ENCODE results near the gene SCN4B.

Gene SCN4B

GRCh38 chr11:118156531-118157185 lies 4.0 kb upstream of the SCN4B start:
- Histone ChIP-seq H3K36me3 (ENCODE audit: control insufficient read depth, insufficient read depth, low read length) (no peaks in the 10 kb centered on the region), H3K27me3 (ENCODE audit: control insufficient read depth, insufficient read depth, low read length) (peaks cover 46% of the 10 kb centered on the region), H3K27ac (ENCODE audit: low read depth, low read length) (no peak overlapping the region), H3K4me3 (ENCODE audit: low read length) (no peak overlapping the region), H3K4me1 (ENCODE audit: control insufficient read depth, insufficient read depth, low read length) (no peaks in the 10 kb centered on the region), H3K9ac (ENCODE audit: low read length) (no peak overlapping the region)

GRCh38 chr11:118155776-118156530 lies 3.3 kb upstream of the SCN4B start:
- Histone ChIP-seq H3K9ac (ENCODE audit: low read length) (no peak overlapping the region), H3K4me3 (ENCODE audit: low read length) (no peak overlapping the region), H3K36me3 (ENCODE audit: control insufficient read depth, insufficient read depth, low read length) (no peaks in the 10 kb centered on the region), H3K4me1 (ENCODE audit: control insufficient read depth, insufficient read depth, low read length) (no peaks in the 10 kb centered on the region), H3K27ac (ENCODE audit: low read depth, low read length) (no peak overlapping the region), H3K27me3 (ENCODE audit: control insufficient read depth, insufficient read depth, low read length) (peaks cover 49% of the 10 kb centered on the region)

- no peaks in the 10 kb centered on the region for H3K36me3 ChIP-seq (ENCODE audit: control insufficient read depth, insufficient read depth, low read length)
- H3K4me1 ChIP-seq (ENCODE audit: control insufficient read depth, insufficient read depth, low read length): no peaks in the 10 kb centered on the region
- no peak overlapping the region for H3K4me3 ChIP-seq (ENCODE audit: low read length)
- H3K27ac ChIP-seq (ENCODE audit: low read depth, low read length): no peak overlapping the region
- H3K27me3 ChIP-seq (ENCODE audit: control insufficient read depth, insufficient read depth, low read length): peaks cover 48% of the 10 kb centered on the region
- H3K9ac ChIP-seq (ENCODE audit: low read length): no peak overlapping the region
Observed at GRCh38 chr11:118154641-118155040, 2.0 kb upstream of the SCN4B start.

GRCh38 chr11:118153976-118154375 lies 1.4 kb upstream of the SCN4B start:
- no peak overlapping the region for H3K9ac ChIP-seq (ENCODE audit: low read length)
- H3K4me3 ChIP-seq (ENCODE audit: low read length): no peak overlapping the region
- no peak overlapping the region for H3K27ac ChIP-seq (ENCODE audit: low read depth, low read length)
- H3K36me3 ChIP-seq (ENCODE audit: control insufficient read depth, insufficient read depth, low read length): no peaks in the 10 kb centered on the region
- H3K4me1 ChIP-seq (ENCODE audit: control insufficient read depth, insufficient read depth, low read length): no peaks in the 10 kb centered on the region
- H3K27me3 ChIP-seq (ENCODE audit: control insufficient read depth, insufficient read depth, low read length): peaks cover 48% of the 10 kb centered on the region

GRCh38 chr11:118153516-118153915 lies 893 bp upstream of the SCN4B start:
- no peaks in the 10 kb centered on the region for H3K4me1 ChIP-seq (ENCODE audit: control insufficient read depth, insufficient read depth, low read length)
- no peaks in the 10 kb centered on the region for H3K36me3 ChIP-seq (ENCODE audit: control insufficient read depth, insufficient read depth, low read length)
- H3K27me3 ChIP-seq (ENCODE audit: control insufficient read depth, insufficient read depth, low read length): peaks cover 44% of the 10 kb centered on the region
- H3K4me3 ChIP-seq (ENCODE audit: low read length): no peak overlapping the region
- H3K27ac ChIP-seq (ENCODE audit: low read depth, low read length): no peak overlapping the region
- no peak overlapping the region for H3K9ac ChIP-seq (ENCODE audit: low read length)

GRCh38 chr11:118152020-118152551 lies 537 bp downstream of the SCN4B start:
- H3K4me3 ChIP-seq (ENCODE audit: low read length): peak overlapping the region; percentile 56
- H3K9ac ChIP-seq (ENCODE audit: low read length): no peak overlapping the region
- peaks cover 40% of the 10 kb centered on the region for H3K27me3 ChIP-seq (ENCODE audit: control insufficient read depth, insufficient read depth, low read length)
- no peaks in the 10 kb centered on the region for H3K36me3 ChIP-seq (ENCODE audit: control insufficient read depth, insufficient read depth, low read length)
- no peaks in the 10 kb centered on the region for H3K4me1 ChIP-seq (ENCODE audit: control insufficient read depth, insufficient read depth, low read length)
- H3K27ac ChIP-seq (ENCODE audit: low read depth, low read length): no peak overlapping the region

- Histone ChIP-seq H3K27ac (ENCODE audit: low read depth, low read length) (no peak overlapping the region), H3K36me3 (ENCODE audit: control insufficient read depth, insufficient read depth, low read length) (no peaks in the 10 kb centered on the region), H3K9ac (ENCODE audit: low read length) (no peak overlapping the region), H3K4me1 (ENCODE audit: control insufficient read depth, insufficient read depth, low read length) (no peaks in the 10 kb centered on the region), H3K4me3 (ENCODE audit: low read length) (no peak overlapping the region), H3K27me3 (ENCODE audit: control insufficient read depth, insufficient read depth, low read length) (peaks cover 41% of the 10 kb centered on the region)
Observed at GRCh38 chr11:118151431-118151830, 1.2 kb downstream of the SCN4B start.

- H3K27me3 ChIP-seq (ENCODE audit: control insufficient read depth, insufficient read depth, low read length): peaks cover 30% of the 10 kb centered on the region
- no peak overlapping the region for H3K27ac ChIP-seq (ENCODE audit: low read depth, low read length)
- no peak overlapping the region for H3K9ac ChIP-seq (ENCODE audit: low read length)
- no peak overlapping the region for H3K4me3 ChIP-seq (ENCODE audit: low read length)
- no peaks in the 10 kb centered on the region for H3K36me3 ChIP-seq (ENCODE audit: control insufficient read depth, insufficient read depth, low read length)
- H3K4me1 ChIP-seq (ENCODE audit: control insufficient read depth, insufficient read depth, low read length): no peaks in the 10 kb centered on the region
Observed at GRCh38 chr11:118149493-118149892, 3.1 kb downstream of the SCN4B start.

- Histone ChIP-seq H3K4me1 (ENCODE audit: control insufficient read depth, insufficient read depth, low read length) (no peaks in the 10 kb centered on the region), H3K27ac (ENCODE audit: low read depth, low read length) (no peak overlapping the region), H3K36me3 (ENCODE audit: control insufficient read depth, insufficient read depth, low read length) (no peaks in the 10 kb centered on the region), H3K4me3 (ENCODE audit: low read length) (no peak overlapping the region), H3K9ac (ENCODE audit: low read length) (no peak overlapping the region), H3K27me3 (ENCODE audit: control insufficient read depth, insufficient read depth, low read length) (peaks cover 25% of the 10 kb centered on the region)
Observed at GRCh38 chr11:118148856-118149255, 3.8 kb downstream of the SCN4B start.

- peaks cover 20% of the 10 kb centered on the region for H3K27me3 ChIP-seq (ENCODE audit: control insufficient read depth, insufficient read depth, low read length)
- no peaks in the 10 kb centered on the region for H3K36me3 ChIP-seq (ENCODE audit: control insufficient read depth, insufficient read depth, low read length)
- H3K27ac ChIP-seq (ENCODE audit: low read depth, low read length): no peak overlapping the region
- H3K9ac ChIP-seq (ENCODE audit: low read length): no peak overlapping the region
- no peak overlapping the region for H3K4me3 ChIP-seq (ENCODE audit: low read length)
- H3K4me1 ChIP-seq (ENCODE audit: control insufficient read depth, insufficient read depth, low read length): no peaks in the 10 kb centered on the region
Observed at GRCh38 chr11:118148240-118148639, 4.4 kb downstream of the SCN4B start.

GRCh38 chr11:118147502-118147901 lies 5.1 kb downstream of the SCN4B start:
- H3K4me3 ChIP-seq (ENCODE audit: low read length): no peak overlapping the region
- H3K27me3 ChIP-seq (ENCODE audit: control insufficient read depth, insufficient read depth, low read length): peaks cover 14% of the 10 kb centered on the region

GRCh38 chr11:118146554-118146953 lies 6.1 kb downstream of the SCN4B start:
- Histone ChIP-seq H3K4me1 (ENCODE audit: control insufficient read depth, insufficient read depth, low read length) (no peaks in the 10 kb centered on the region), H3K36me3 (ENCODE audit: control insufficient read depth, insufficient read depth, low read length) (no peaks in the 10 kb centered on the region), H3K4me3 (ENCODE audit: low read length) (no peak overlapping the region), H3K27ac (ENCODE audit: low read depth, low read length) (no peak overlapping the region), H3K9ac (ENCODE audit: low read length) (no peak overlapping the region), H3K27me3 (ENCODE audit: control insufficient read depth, insufficient read depth, low read length) (peaks cover 12% of the 10 kb centered on the region)

More at GRCh38 chr11:118147502-118147901, 5.1 kb downstream of the SCN4B start:
- Histone ChIP-seq H3K4me1 (ENCODE audit: control insufficient read depth, insufficient read depth, low read length) (no peaks in the 10 kb centered on the region), H3K27ac (ENCODE audit: low read depth, low read length) (no peak overlapping the region), H3K36me3 (ENCODE audit: control insufficient read depth, insufficient read depth, low read length) (no peaks in the 10 kb centered on the region), H3K9ac (ENCODE audit: low read length) (no peak overlapping the region)
